Caco-2 (cell line): ENCODE measurements around the gene WNK2. TPM values are rescaled to one million over a fixed set of nuclear protein-coding genes. Genes with fewer than 3 reads are reported as not detected.

ENCODE experiments used
- BruUV-seq: library from RNA; stranded (reverse); fragments of 400-500 nt; replicated peaks from 2 replicates; lab custom pipeline; 2021; lab: Mats Ljungman, UMichigan
- CTCF ChIA-PET: fragments of 300-600 bp; sonication (Branson Sonifier 250); formaldehyde crosslinking; loops from one replicate; lab custom pipeline; 2022; ENCODE audit warnings: antibody characterized with exemption; lab: Charles Lee
- POLR2A ChIA-PET: fragments of 300-600 bp; sonication (Branson Sonifier 250); formaldehyde crosslinking; loops from one replicate; lab custom pipeline; 2022; ENCODE audit warnings: antibody characterized with exemption; lab: Charles Lee
- DNase-seq, 2 experiments: peaks; one replicate each; pipeline versions ENCODE4 v3.0.0 to v3.0.0-alpha.2; 2020 to 2022
- H3K27me3 ChIP-seq: replicated peaks from 2 replicates; pipeline ENCODE4 v1.6.0; 2011; ENCODE audit warnings: low read length; ENCODE audit not compliant: control insufficient read depth, insufficient read depth
- H3K36me3 ChIP-seq: 2 replicates; pipeline ENCODE4 v1.5.1; 2011; ENCODE audit warnings: low read length; ENCODE audit not compliant: control insufficient read depth, insufficient read depth
- H3K4me1 ChIP-seq: fragments of 250-450 bp; sonication (Bioruptor Pico); 2 replicates; pipeline ENCODE4 v1.5.1; 2020; ENCODE audit warnings: mild to moderate bottlenecking
- H3K4me3 ChIP-seq: 2 replicates; pipeline ENCODE4 v1.5.1; 2011; ENCODE audit warnings: low read depth, mild to moderate bottlenecking, control low read depth, low read length
- H3K9me3 ChIP-seq: fragments of 250-450 bp; sonication (Bioruptor Pico); 2 replicates; pipeline ENCODE4 v1.5.1; 2020; ENCODE audit warnings: mild to moderate bottlenecking, moderate library complexity
- H3K27ac Mint-ChIP-seq: one replicate; pipeline ENCODE4 v1.8.0; 2022; ENCODE audit warnings: mixed read lengths; ENCODE audit not compliant: unreplicated experiment
- H3K27me3 Mint-ChIP-seq: one replicate; pipeline ENCODE4 v1.8.0; 2022; ENCODE audit warnings: mixed read lengths; ENCODE audit not compliant: insufficient read depth, unreplicated experiment
- H3K36me3 Mint-ChIP-seq: one replicate; pipeline ENCODE4 v1.8.0; 2022; ENCODE audit warnings: mild to moderate bottlenecking, mixed read lengths; ENCODE audit not compliant: insufficient read depth, unreplicated experiment
- H3K4me1 Mint-ChIP-seq: one replicate; pipeline ENCODE4 v1.8.0; 2022; ENCODE audit warnings: low read depth, mixed read lengths; ENCODE audit not compliant: unreplicated experiment
- H3K4me3 Mint-ChIP-seq: one replicate; pipeline ENCODE4 v1.8.0; 2022; ENCODE audit warnings: mild to moderate bottlenecking, moderate library complexity, mixed read lengths; ENCODE audit not compliant: unreplicated experiment
- H3K9me3 Mint-ChIP-seq: one replicate; pipeline ENCODE4 v1.8.0; 2022; ENCODE audit warnings: mixed read lengths; ENCODE audit not compliant: unreplicated experiment
- intact Hi-C: fragments of 100-400 bp; cut with micrococcal nuclease; formaldehyde crosslinking; loops from one replicate; pipeline ENCODE4 v1.10.0; 2022; ENCODE audit not compliant: unreplicated experiment
- total RNA-seq: library from RNA; stranded (reverse); gene quantifications from 2 replicates; pipeline ENCODE4 v1.2.3, GENCODE V29; 2022
- TF ChIP-seq, protein P1 (sequence below), 2 experiments: fragments of 200-600 bp in 1 of 2; IDR thresholded peaks; 1 replicate in 1 of 2; 2 replicates in 1 of 2; pipeline versions ENCODE4 v1.5.1 to v1.8.0; 2011 to 2022; ENCODE audit warnings: antibody characterized with exemption in 1 of 2, control low read depth in 1 of 2, inconsistent platforms in 1 of 2, low read depth in 1 of 2, low read length in 1 of 2, mild to moderate bottlenecking in 1 of 2, moderate library complexity in 1 of 2; ENCODE audit not compliant: insufficient read depth in 1 of 2, severe bottlenecking in 1 of 2, unreplicated experiment in 1 of 2

Gene WNK2
- total RNA-seq, 1 experiment from 2014 or later = 21.7 TPM

DNA sequence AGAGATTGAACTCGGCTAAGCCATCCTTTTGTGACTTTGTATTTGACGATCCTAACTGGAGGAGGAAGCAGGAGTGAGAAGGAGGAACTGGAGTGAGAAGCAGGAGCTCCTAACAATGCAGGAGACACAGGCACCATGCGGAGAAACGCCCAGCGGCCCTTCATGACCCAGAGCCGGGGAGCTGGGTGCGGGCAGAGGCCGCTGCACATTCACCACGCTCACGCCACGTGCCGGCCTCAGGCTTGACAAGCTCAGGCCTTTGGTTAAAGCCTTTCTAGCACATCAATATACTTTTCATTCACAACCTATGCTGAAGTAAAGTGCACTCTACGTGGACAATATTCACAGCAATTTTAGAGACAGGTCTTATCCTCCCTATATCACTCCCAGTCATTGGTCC, 142.7 kb downstream of the WNK2 start:
- ChIA-PET CTCF (no interaction called here), POLR2A (no interaction called here)
- BruUV-seq = no TSS peak
- intact Hi-C loops = no loop called here
- Histone ChIP-seq H3K36me3 (no peaks in the 10 kb centered on the region), H3K9me3 (no peaks in the 10 kb centered on the region), H3K27me3 (no peaks in the 10 kb centered on the region), H3K4me1 (peaks cover 13% of the 10 kb centered on the region), H3K4me3 (no peak overlapping the region)
- no peaks in the 10 kb centered on the region for H3K27me3 Mint-ChIP-seq
- DNase-seq = no peak
- H3K36me3 Mint-ChIP-seq = peaks cover 5% of the 10 kb centered on the region
- H3K4me3 Mint-ChIP-seq = no peak overlapping the region
- TF ChIP-seq, protein P1, sequence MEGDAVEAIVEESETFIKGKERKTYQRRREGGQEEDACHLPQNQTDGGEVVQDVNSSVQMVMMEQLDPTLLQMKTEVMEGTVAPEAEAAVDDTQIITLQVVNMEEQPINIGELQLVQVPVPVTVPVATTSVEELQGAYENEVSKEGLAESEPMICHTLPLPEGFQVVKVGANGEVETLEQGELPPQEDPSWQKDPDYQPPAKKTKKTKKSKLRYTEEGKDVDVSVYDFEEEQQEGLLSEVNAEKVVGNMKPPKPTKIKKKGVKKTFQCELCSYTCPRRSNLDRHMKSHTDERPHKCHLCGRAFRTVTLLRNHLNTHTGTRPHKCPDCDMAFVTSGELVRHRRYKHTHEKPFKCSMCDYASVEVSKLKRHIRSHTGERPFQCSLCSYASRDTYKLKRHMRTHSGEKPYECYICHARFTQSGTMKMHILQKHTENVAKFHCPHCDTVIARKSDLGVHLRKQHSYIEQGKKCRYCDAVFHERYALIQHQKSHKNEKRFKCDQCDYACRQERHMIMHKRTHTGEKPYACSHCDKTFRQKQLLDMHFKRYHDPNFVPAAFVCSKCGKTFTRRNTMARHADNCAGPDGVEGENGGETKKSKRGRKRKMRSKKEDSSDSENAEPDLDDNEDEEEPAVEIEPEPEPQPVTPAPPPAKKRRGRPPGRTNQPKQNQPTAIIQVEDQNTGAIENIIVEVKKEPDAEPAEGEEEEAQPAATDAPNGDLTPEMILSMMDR (IDR thresholded peaks at IDR 0.05; ENCODE audit: insufficient read depth in 1 of 2, low read depth in 1 of 2, low read length in 1 of 2, severe bottlenecking in 1 of 2, unreplicated experiment in 1 of 2) = no peak
- H3K9me3 Mint-ChIP-seq = peaks cover 8% of the 10 kb centered on the region
- H3K4me1 Mint-ChIP-seq = peaks cover 7% of the 10 kb centered on the region
- H3K27ac Mint-ChIP-seq = no peak overlapping the region

DNA sequence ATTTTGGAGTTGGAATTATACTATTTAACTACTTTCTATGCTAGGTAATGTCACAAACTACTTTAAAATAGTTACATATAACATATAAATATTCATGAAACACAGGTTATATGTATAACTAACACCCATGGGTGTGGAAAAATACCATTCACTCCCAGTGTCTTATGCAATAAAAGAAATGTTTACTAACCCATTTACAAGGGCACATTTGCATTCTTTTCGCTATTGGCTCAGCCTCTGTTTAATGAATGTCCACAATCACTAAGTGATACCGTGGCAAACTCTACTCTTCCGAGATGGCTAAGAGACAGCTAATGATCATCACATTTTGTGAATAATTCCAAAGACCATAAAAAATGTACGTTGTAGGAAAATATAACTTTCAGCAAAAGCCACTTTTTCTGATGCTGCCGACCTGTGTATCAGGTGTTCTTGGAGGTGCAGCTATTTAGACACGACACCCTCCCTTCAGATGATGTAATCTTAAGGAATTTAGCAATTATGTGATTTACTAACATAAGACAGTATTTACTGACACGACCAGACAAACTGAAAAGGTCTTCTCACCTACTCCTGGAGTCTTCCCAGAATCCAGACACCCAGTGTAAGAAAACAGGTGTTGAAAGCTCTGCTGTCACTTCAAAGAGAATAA, 145.8 kb downstream of the WNK2 start:
- Mint-ChIP-seq H3K9me3 (peaks cover 10% of the 10 kb centered on the region), H3K4me3 (peak overlapping the region; percentile 67), H3K27ac (peak overlapping the region; percentile 95), H3K4me1 (peaks cover 7% of the 10 kb centered on the region), H3K36me3 (no peaks in the 10 kb centered on the region), H3K27me3 (no peaks in the 10 kb centered on the region)
- intact Hi-C loops = loop anchor here (2.0 kb wide), 1 partner anchor 17 kb away; no protein-coding TSS in a partner anchor
- peaks cover 13% of the 10 kb centered on the region for H3K4me1 ChIP-seq
- CTCF ChIA-PET = no interaction called here
- BruUV-seq = TSS peak; percentile 54
- TF ChIP-seq, protein P1 (IDR thresholded peaks at IDR 0.05; ENCODE audit: insufficient read depth in 1 of 2, low read depth in 1 of 2, low read length in 1 of 2, severe bottlenecking in 1 of 2, unreplicated experiment in 1 of 2) = no peak
- DNase-seq = peak in 1 of 2 experiments; percentile 41
- POLR2A ChIA-PET = no interaction called here
- no peak overlapping the region for H3K4me3 ChIP-seq
- H3K9me3 ChIP-seq = no peaks in the 10 kb centered on the region
- H3K27me3 ChIP-seq = no peaks in the 10 kb centered on the region
- H3K36me3 ChIP-seq = no peaks in the 10 kb centered on the region

DNA sequence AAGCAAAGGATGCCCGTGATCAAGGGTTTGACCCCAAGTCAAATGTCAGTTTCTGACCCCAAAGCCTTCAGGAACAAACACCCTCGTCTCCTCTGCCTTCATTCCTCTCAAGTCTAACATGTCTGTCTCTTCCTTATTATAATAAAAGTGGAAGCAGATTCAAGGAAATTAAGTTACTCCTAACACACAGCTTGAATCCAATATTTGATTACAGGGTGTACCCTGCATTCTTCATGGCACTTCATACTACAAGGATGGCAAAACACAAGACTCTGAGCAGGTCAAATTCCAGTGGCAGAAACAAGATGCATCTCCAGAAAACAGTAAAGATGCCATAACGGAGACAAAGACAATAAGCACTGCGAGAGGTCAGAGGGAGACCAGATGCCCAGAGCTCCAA, 148.4 kb downstream of the WNK2 start:
- ChIA-PET POLR2A (no interaction called here), CTCF (no interaction called here)
- Histone ChIP-seq H3K27me3 (no peaks in the 10 kb centered on the region), H3K9me3 (no peaks in the 10 kb centered on the region), H3K36me3 (no peaks in the 10 kb centered on the region), H3K4me3 (no peak overlapping the region), H3K4me1 (peaks cover 13% of the 10 kb centered on the region)
- Mint-ChIP-seq H3K9me3 (peaks cover 13% of the 10 kb centered on the region), H3K27me3 (no peaks in the 10 kb centered on the region), H3K27ac (no peak overlapping the region), H3K4me3 (no peak overlapping the region), H3K36me3 (no peaks in the 10 kb centered on the region), H3K4me1 (peaks cover 7% of the 10 kb centered on the region)
- intact Hi-C loops = no loop called here
- TF ChIP-seq, protein P1 (IDR thresholded peaks at IDR 0.05; ENCODE audit: insufficient read depth in 1 of 2, low read depth in 1 of 2, low read length in 1 of 2, severe bottlenecking in 1 of 2, unreplicated experiment in 1 of 2) = no peak
- BruUV-seq = no TSS peak
- DNase-seq = no peak
